HepG2 (cell line): ENCODE measurements around the gene ELP4. TPM values are rescaled to one million over a fixed set of nuclear protein-coding genes. Genes with fewer than 3 reads are reported as not detected.

ENCODE experiments used
- ATAC-seq: fragments of 200-7000 bp; cut with Tn5 transposase; 3 replicates; pipeline ENCODE4 v1.9.1; 2020; ENCODE audit warnings: mild to moderate bottlenecking, moderate library complexity
- BruUV-seq: library from RNA; stranded (reverse); fragments of 400-500 nt; replicated peaks from 2 replicates; lab custom pipeline; 2021; lab: Mats Ljungman, UMichigan
- CTCF ChIA-PET: fragments of 300-600 bp; formaldehyde crosslinking; extraction: SDS; loops from one replicate; lab custom pipeline; 2021; ENCODE audit warnings: low total read pairs, inconsistent platforms, low intra/inter-chr PET ratio; lab: Yijun Ruan, JAX
- POLR2A ChIA-PET: fragments of 350-600 bp; sonication (Branson Sonifier 250); formaldehyde crosslinking; loops from one replicate; lab custom pipeline; 2020; ENCODE audit warnings: antibody characterized with exemption, inconsistent platforms; lab: Yijun Ruan, JAX
- DNase-seq: peaks from one replicate; pipeline ENCODE4 v3.0.0-alpha.2; 2015; ENCODE audit warnings: low spot score
- FAIRE-seq: peaks from 3 replicates; lab custom pipeline; 2011; peaks lifted over from hg19 to GRCh38; lab: Jason Lieb, UNC
- H2AFZ ChIP-seq: one replicate; pipeline ENCODE4 v1.6.1; 2011; ENCODE audit warnings: low read length, inconsistent platforms
- H3K27ac ChIP-seq: fragments of 300-600 bp; 3 replicates; pipeline ENCODE4 v1.8.0; 2011; ENCODE audit warnings: mixed run types, mild to moderate bottlenecking, mixed read lengths, low read length, inconsistent platforms; ENCODE audit not compliant: insufficient read depth; ENCODE audit errors: extremely low read length
- H3K27me3 ChIP-seq, 2 experiments: fragments of 200-600 bp in 1 of 2; 2 replicates in 1 of 2; 3 replicates in 1 of 2; pipeline versions ENCODE4 v1.6.0 to v1.8.0; 2011; ENCODE audit warnings: low read length in 2 of 2, mild to moderate bottlenecking in 2 of 2, moderate library complexity in 2 of 2, inconsistent platforms in 1 of 2; ENCODE audit not compliant: insufficient read depth in 2 of 2, control insufficient read depth in 1 of 2
- H3K36me3 ChIP-seq, 2 experiments: fragments of 200-600 bp in 1 of 2; replicated peaks in 1 of 2; 2 replicates in 1 of 2; 3 replicates in 1 of 2; pipeline versions ENCODE4 v1.5.1 to v1.8.0; 2011; ENCODE audit warnings: low read length in 2 of 2, inconsistent platforms in 1 of 2; ENCODE audit not compliant: insufficient read depth in 2 of 2, control insufficient read depth in 1 of 2
- H3K4me1 ChIP-seq: 2 replicates; pipeline ENCODE4 v1.5.1; 2012; ENCODE audit warnings: low read length, inconsistent platforms; ENCODE audit not compliant: insufficient read depth
- H3K4me2 ChIP-seq: 2 replicates; pipeline ENCODE4 v1.6.0; 2011; ENCODE audit warnings: low read depth, low read length, inconsistent platforms
- H3K4me3 ChIP-seq, 3 experiments: fragments of 200-600 bp in 1 of 3; sonication (generic), shearing (Covaris generic) in 1 of 3; replicated peaks in 1 of 3; 2 replicates each; pipeline ENCODE4 v1.5.1; 2011 to 2016; ENCODE audit warnings: low read length in 3 of 3, inconsistent platforms in 2 of 3, low read depth in 2 of 3, mild to moderate bottlenecking in 2 of 3, control low read depth in 1 of 3, mixed read lengths in 1 of 3; ENCODE audit not compliant: insufficient read depth in 1 of 3
- H3K79me2 ChIP-seq: one replicate; pipeline ENCODE4 v1.6.1; 2011; ENCODE audit warnings: low read length, inconsistent platforms; ENCODE audit not compliant: insufficient read depth
- H3K9ac ChIP-seq: 2 replicates; pipeline ENCODE4 v1.6.0; 2011; ENCODE audit warnings: mild to moderate bottlenecking, low read depth, low read length, inconsistent platforms; ENCODE audit not compliant: insufficient read depth
- H3K9me3 ChIP-seq: 2 replicates; pipeline ENCODE4 v1.5.1; 2012; ENCODE audit warnings: mild to moderate bottlenecking, low read length
- H4K20me1 ChIP-seq: 2 replicates; pipeline ENCODE4 v1.6.0; 2011; ENCODE audit warnings: inconsistent platforms, mild to moderate bottlenecking, low read length, moderate library complexity; ENCODE audit not compliant: insufficient read depth
- ATF7-NPFF ChIP-seq: sonication (generic); formaldehyde crosslinking; IDR thresholded peaks from 2 replicates; pipeline ENCODE4 v1.8.1; 2023; ENCODE audit warnings: mild to moderate bottlenecking, low read depth, missing genetic modification reagents, moderate library complexity
- BRD4 ChIP-seq: sonication (generic); formaldehyde crosslinking; IDR thresholded peaks from 2 replicates; pipeline ENCODE4 v1.4.0; 2020; ENCODE audit warnings: missing genetic modification reagents
- DR1 ChIP-seq: sonication (generic); formaldehyde crosslinking; IDR thresholded peaks from 2 replicates; pipeline ENCODE4 v1.8.0; 2021; ENCODE audit warnings: mild to moderate bottlenecking, missing genetic modification reagents, inconsistent platforms
- FOXA3 ChIP-seq: IDR thresholded peaks from 2 replicates; pipeline ENCODE4 v1.6.1; 2016; ENCODE audit warnings: missing genetic modification reagents, missing compliant biosample characterization
- GPBP1L1 ChIP-seq: sonication (generic); formaldehyde crosslinking; IDR thresholded peaks from 2 replicates; pipeline ENCODE4 v1.5.0; 2020; ENCODE audit warnings: mild to moderate bottlenecking, missing genetic modification reagents
- KAT7 ChIP-seq: IDR thresholded peaks from 2 replicates; pipeline ENCODE4 v1.6.1; 2018; ENCODE audit warnings: borderline replicate concordance, missing compliant biosample characterization
- MEIS2 ChIP-seq: sonication (generic); formaldehyde crosslinking; IDR thresholded peaks from 2 replicates; pipeline ENCODE4 v1.9.0; 2021; ENCODE audit warnings: mild to moderate bottlenecking, missing genetic modification reagents
- PRPF4 ChIP-seq: fragments of 200-400 bp; formaldehyde crosslinking; IDR thresholded peaks from 2 replicates; pipeline ENCODE4 v1.6.1; 2016; ENCODE audit warnings: low read length, low read depth; ENCODE audit not compliant: poor library complexity, severe bottlenecking
- SAFB2 ChIP-seq: sonication (generic); formaldehyde crosslinking; IDR thresholded peaks from 2 replicates; pipeline ENCODE4 v1.5.1; 2020; ENCODE audit warnings: missing genetic modification reagents, low read depth, mild to moderate bottlenecking, borderline replicate concordance
- SIN3A ChIP-seq: IDR thresholded peaks from 2 replicates; pipeline ENCODE4 v1.6.1; 2011; ENCODE audit warnings: low read depth, mild to moderate bottlenecking, control low read depth, low read length, borderline replicate concordance
- ZNF746 ChIP-seq: sonication (generic); formaldehyde crosslinking; IDR thresholded peaks from 2 replicates; pipeline ENCODE4 v1.8.0; 2022; ENCODE audit warnings: mild to moderate bottlenecking, missing genetic modification reagents
- WGBS: methylation state at CpG from one replicate; pipeline ENCODE4 v1.1.6; 2017; ENCODE audit warnings: low lambda C conversion rate; 5-methylcytosine and 5-hydroxymethylcytosine counted together
- in situ Hi-C: cut with HindIII; loops from 2 replicates; pipeline ENCODE4 v1.10.0; 2017; ENCODE audit warnings: low pct_unique_long_range_greater_than_20kb; ENCODE audit not compliant: extremely low pct_ligation_motif_present
- intact Hi-C: fragments of 100-400 bp; cut with micrococcal nuclease; formaldehyde crosslinking; loops from one replicate; pipeline ENCODE4 v1.10.0; 2022; ENCODE audit not compliant: unreplicated experiment
- polyA plus RNA-seq, 8 experiments: library from polyadenylated mRNA; depleted of rRNA in 3 of 8; stranded (reverse) in 7 of 8; unstranded in 1 of 8; fragments of >200 nt; fragmentation: Illumina TruSeq in 4 of 8; extraction: Trizol in 4 of 8; gene quantifications; 2 replicates each; pipeline versions ENCODE4 v1.2.1 to v1.2.3, GENCODE V29; 2011 to 2016; ENCODE audit warnings: low read depth in 4 of 8, missing spikeins in 1 of 8, mixed read lengths in 1 of 8; ENCODE audit not compliant: insufficient read depth in 1 of 8
- total RNA-seq, 5 experiments: library from RNA; depleted of rRNA; stranded (reverse); fragments of >200 nt; fragmentation: Illumina TruSeq; extraction: Trizol; gene quantifications; 2 replicates each; pipeline ENCODE4 v1.2.3, GENCODE V29; 2016; ENCODE audit warnings: low read depth in 1 of 5
- TF ChIP-seq, protein P1 (sequence below): sonication (generic); formaldehyde crosslinking; conservative IDR thresholded peaks from 2 replicates; pipeline ENCODE4 v1.8.0; 2022; ENCODE audit warnings: mild to moderate bottlenecking, moderate library complexity, missing genetic modification reagents
- TF ChIP-seq, protein P2 (sequence below): IDR thresholded peaks from 2 replicates; pipeline ENCODE4 v1.6.1; 2016; ENCODE audit warnings: low read depth, borderline replicate concordance
- TF ChIP-seq, protein P3 (sequence below): sonication (generic); formaldehyde crosslinking; IDR thresholded peaks from 2 replicates; pipeline ENCODE4 v1.5.0; 2020; ENCODE audit warnings: missing genetic modification reagents
- TF ChIP-seq, protein P4 (sequence below): sonication (generic); formaldehyde crosslinking; IDR thresholded peaks from 2 replicates; pipeline ENCODE4 v1.4.0; 2020; ENCODE audit warnings: mild to moderate bottlenecking, missing genetic modification reagents, borderline replicate concordance

Gene ELP4
- total and polyA plus RNA-seq, 2 of the 13 experiments (the other 11 are each of a cell fraction or from before 2014, with no cell fraction given), result 12.8 to 19.1 TPM

- TF ChIP-seq, protein P1, sequence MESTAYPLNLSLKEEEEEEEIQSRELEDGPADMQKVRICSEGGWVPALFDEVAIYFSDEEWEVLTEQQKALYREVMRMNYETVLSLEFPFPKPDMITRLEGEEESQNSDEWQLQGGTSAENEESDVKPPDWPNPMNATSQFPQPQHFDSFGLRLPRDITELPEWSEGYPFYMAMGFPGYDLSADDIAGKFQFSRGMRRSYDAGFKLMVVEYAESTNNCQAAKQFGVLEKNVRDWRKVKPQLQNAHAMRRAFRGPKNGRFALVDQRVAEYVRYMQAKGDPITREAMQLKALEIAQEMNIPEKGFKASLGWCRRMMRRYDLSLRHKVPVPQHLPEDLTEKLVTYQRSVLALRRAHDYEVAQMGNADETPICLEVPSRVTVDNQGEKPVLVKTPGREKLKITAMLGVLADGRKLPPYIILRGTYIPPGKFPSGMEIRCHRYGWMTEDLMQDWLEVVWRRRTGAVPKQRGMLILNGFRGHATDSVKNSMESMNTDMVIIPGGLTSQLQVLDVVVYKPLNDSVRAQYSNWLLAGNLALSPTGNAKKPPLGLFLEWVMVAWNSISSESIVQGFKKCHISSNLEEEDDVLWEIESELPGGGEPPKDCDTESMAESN (CRISPR knock-in tag), result no peak
- TF ChIP-seq ZNF746 (CRISPR knock-in tag), result no peak
- TF ChIP-seq KAT7 (CRISPR knock-in tag), result no peak
- no peak for TF ChIP-seq SIN3A
- no peak for TF ChIP-seq PRPF4
- no peak for TF ChIP-seq MEIS2 (CRISPR knock-in tag)
- TF ChIP-seq, protein P2, sequence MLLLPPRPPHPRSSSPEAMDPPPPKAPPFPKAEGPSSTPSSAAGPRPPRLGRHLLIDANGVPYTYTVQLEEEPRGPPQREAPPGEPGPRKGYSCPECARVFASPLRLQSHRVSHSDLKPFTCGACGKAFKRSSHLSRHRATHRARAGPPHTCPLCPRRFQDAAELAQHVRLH (CRISPR knock-in tag), result no peak
- TF ChIP-seq SAFB2 (CRISPR knock-in tag), result no peak
Measured at GRCh38 chr11:31805629-31806185, 296.1 kb downstream of the ELP4 start (continued).

DNA sequence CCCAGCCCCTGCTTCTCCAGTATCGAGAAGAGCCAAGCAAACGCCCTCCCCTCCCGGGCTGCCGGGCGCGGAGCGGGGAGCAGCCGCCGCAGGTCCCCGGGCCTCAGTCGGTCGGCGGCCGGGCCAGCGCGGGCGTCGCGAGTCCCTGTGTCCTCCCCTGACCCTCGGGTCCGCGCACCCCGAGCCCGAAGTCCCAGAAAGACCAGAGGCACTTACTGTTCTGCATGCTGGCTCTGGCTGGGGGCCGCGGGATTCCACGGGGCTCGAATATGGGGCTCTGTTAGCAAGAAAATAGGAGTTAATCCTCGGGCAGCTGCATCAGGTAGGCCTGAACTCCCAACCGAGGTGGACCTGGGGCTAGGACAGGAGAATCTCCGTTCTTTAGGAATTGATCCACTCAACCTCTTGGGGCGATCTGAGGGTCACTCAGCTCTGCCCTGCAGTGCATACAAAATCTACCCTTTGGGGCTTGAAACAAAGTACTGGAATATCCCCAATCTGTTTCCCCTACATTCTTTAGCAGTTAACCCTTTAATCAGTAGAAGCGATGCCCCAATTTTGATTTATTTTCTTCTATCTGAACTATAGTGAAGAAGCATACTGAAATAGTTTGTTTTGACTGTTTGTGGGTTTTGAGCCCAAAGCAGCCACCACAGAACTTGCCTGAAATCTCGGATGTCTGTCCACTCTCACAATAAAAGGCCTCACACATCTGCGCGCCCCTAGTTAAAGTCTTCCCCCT, 296.8 kb downstream of the ELP4 start:
- Histone ChIP-seq H3K27ac (no peak overlapping the region), H3K9ac (no peak overlapping the region), H3K4me3 (no peak overlapping the region), H3K4me2 (no peak overlapping the region), H2AFZ (no peak overlapping the region), H3K4me1 (peaks cover 21% of the 10 kb centered on the region), H3K79me2 (no peaks in the 10 kb centered on the region), H3K9me3 (no peaks in the 10 kb centered on the region), H4K20me1 (peaks cover 5% of the 10 kb centered on the region; the same call in 1 of the 2 replicates), H3K27me3 (peaks cover 11 to 43% of the 10 kb centered on the region in 2 experiments; a peak in 4 of 5 replicates), H3K36me3 (no peaks in the 10 kb centered on the region)
- in situ Hi-C loops, result no loop called here
- BruUV-seq, result no TSS peak
- no peak for DNase-seq
- no peak for ATAC-seq
- POLR2A ChIA-PET, result no interaction called here
- intact Hi-C loops, result loop anchor here (2.0 kb wide), 1 partner anchor 160 kb away; no protein-coding TSS in a partner anchor
- no peak for FAIRE-seq
- CTCF ChIA-PET, result no interaction called here
- 73% methylated on average over 12 of the region's 36 CpGs for WGBS
- TF ChIP-seq ATF7-NPFF, result no peak
- TF ChIP-seq GPBP1L1, result no peak
- TF ChIP-seq, protein P3, sequence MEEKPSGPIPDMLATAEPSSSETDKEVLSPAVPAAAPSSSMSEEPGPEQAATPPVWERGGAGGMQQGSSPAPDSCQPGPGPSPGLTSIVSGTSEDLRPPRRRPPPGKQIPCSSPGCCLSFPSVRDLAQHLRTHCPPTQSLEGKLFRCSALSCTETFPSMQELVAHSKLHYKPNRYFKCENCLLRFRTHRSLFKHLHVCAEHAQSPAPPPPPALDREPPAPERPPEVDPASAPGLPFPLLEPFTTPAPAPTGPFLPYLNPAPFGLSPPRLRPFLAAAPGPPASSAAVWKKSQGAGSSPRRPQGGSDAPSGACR, result no peak
- no peak for TF ChIP-seq DR1 (CRISPR knock-in tag)
- no peak for TF ChIP-seq BRD4 (CRISPR knock-in tag)
- no peak for TF ChIP-seq FOXA3 (CRISPR knock-in tag)
- TF ChIP-seq, protein P4, sequence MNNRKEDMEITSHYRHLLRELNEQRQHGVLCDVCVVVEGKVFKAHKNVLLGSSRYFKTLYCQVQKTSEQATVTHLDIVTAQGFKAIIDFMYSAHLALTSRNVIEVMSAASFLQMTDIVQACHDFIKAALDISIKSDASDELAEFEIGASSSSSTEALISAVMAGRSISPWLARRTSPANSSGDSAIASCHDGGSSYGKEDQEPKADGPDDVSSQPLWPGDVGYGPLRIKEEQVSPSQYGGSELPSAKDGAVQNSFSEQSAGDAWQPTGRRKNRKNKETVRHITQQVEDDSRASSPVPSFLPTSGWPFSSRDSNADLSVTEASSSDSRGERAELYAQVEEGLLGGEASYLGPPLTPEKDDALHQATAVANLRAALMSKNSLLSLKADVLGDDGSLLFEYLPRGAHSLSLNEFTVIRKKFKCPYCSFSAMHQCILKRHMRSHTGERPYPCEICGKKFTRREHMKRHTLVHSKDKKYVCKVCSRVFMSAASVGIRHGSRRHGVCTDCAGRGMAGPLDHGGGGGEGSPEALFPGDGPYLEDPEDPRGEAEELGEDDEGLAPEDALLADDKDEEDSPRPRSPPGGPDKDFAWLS, result no peak
